Activated naive CD4-positive, alpha-beta T cell treated with anti-CD3 and anti-CD28 coated beads, Interleukin-2, amount 10 ng/mL, durations not matched to agents 7 days and 5 days (primary cell): ENCODE data around the gene SPDL1.

ENCODE experiments used
- CTCF ChIA-PET: fragments of 350-600 bp; sonication (Branson Sonifier 250); formaldehyde crosslinking; loops from one replicate; lab custom pipeline; 2021; ENCODE audit warnings: antibody characterized with exemption; lab: Charles Lee
- DNase-seq: peaks from one replicate; pipeline ENCODE4 v3.0.0-alpha.2; 2020
- H3K27ac Mint-ChIP-seq: one replicate; pipeline ENCODE4 v1.8.0; 2021; ENCODE audit warnings: mild to moderate bottlenecking, moderate library complexity, mixed read lengths
- H3K27me3 Mint-ChIP-seq: one replicate; pipeline ENCODE4 v1.8.0; 2021; ENCODE audit warnings: mild to moderate bottlenecking, mixed read lengths
- H3K36me3 Mint-ChIP-seq: one replicate; pipeline ENCODE4 v1.8.0; 2021; ENCODE audit warnings: mixed read lengths
- H3K4me1 Mint-ChIP-seq: one replicate; pipeline ENCODE4 v1.8.0; 2021; ENCODE audit warnings: mixed read lengths
- H3K4me3 Mint-ChIP-seq: one replicate; pipeline ENCODE4 v1.8.0; 2021; ENCODE audit warnings: mild to moderate bottlenecking, moderate library complexity, mixed read lengths
- H3K9me3 Mint-ChIP-seq: one replicate; pipeline ENCODE4 v1.8.0; 2021; ENCODE audit warnings: mixed read lengths

The SPDL1 gene

DNA sequence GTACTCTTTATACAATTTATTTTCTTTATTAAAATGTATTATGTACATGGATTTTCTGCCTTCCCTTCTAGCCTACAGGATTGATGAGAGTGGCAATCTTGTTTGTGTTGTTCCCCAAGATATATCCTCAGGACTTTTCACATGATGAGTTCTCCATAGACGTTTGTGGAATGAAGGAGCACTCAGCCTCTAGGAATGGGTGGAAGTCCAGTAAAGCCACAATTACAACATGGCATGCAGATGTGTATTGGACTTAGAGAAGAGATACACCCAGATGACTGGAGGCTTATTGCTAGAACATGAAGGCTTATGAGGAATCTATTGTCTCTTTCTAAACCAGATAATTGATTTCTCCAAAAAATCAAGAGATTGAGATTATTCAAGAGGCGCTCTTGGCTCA, 45.3 kb downstream of the SPDL1 start:
- DNase-seq = no peak
- H3K27ac Mint-ChIP-seq = no peak overlapping the region
- peaks cover 20% of the 10 kb centered on the region for H3K27me3 Mint-ChIP-seq
- no peaks in the 10 kb centered on the region for H3K9me3 Mint-ChIP-seq
- CTCF ChIA-PET = no interaction called here
- H3K4me1 Mint-ChIP-seq = peaks cover 9% of the 10 kb centered on the region
- no peak overlapping the region for H3K4me3 Mint-ChIP-seq
- no peaks in the 10 kb centered on the region for H3K36me3 Mint-ChIP-seq

DNA sequence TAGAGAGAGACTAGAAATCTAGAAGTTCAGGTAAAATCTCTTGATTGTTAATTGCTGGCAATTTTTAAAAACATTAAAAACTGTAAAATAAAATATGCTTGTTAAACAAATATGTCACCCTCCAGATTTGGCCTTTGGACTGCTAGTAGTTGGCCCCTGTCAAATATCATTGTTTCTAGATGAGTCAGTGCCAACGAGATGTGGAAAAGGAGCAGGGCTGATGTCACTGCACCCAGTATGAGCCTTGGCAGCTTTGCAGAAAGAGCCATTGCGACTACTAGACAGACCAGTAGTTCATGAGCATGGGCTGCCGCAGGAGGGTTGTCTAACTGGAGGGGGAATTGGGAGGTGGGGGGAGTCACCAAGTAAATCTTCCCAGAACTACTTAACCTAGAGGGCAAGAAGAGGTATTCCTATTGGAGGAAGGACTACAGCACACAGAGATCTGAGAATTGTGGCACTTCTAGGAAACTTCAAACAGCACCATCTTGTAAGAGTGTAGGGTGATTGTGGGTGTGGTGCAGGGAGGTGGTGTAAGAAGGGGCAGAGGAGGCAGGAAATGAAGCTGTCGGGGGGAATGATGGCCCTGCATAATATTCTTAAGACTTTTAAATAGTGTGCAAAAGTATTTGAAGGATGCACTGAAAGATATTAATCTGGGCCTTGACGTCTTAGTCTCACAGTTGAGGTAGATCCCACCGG, 46.4 kb downstream of the SPDL1 start:
- peaks cover 6% of the 10 kb centered on the region for H3K4me1 Mint-ChIP-seq
- CTCF ChIA-PET = no interaction called here

DNA sequence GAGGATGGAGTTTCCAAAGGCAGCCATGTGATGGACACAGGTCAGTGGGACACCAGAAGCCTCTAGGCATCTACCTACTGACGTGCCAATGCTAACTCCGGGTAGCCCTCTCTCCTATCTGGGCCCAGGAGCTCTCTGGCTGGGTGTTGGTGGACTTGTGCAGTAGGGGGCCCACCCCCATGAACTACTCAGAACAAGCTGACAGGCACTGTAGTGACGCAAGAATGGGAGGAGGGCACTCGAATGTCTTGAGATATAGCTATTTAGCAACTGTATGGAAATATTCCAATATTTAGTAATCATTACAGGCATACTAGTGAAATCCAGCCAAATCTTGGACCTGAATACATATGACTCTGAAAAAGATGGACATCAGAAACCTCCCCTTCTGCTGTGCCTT, 47.8 kb downstream of the SPDL1 start:
- DNase-seq = no peak
- CTCF ChIA-PET = no interaction called here
- no peak overlapping the region for H3K27ac Mint-ChIP-seq
- H3K27me3 Mint-ChIP-seq = peaks cover under 1% of the 10 kb centered on the region
- H3K4me1 Mint-ChIP-seq = peaks cover 12% of the 10 kb centered on the region
- H3K36me3 Mint-ChIP-seq = peaks cover 2% of the 10 kb centered on the region
- H3K9me3 Mint-ChIP-seq = peaks cover 3% of the 10 kb centered on the region
- no peak overlapping the region for H3K4me3 Mint-ChIP-seq

More for the DNA sequence above, 46.4 kb downstream of the SPDL1 start:
- H3K27me3 Mint-ChIP-seq = peaks cover 9% of the 10 kb centered on the region
- H3K9me3 Mint-ChIP-seq = peaks cover 3% of the 10 kb centered on the region
- H3K4me3 Mint-ChIP-seq = no peak overlapping the region
- H3K36me3 Mint-ChIP-seq = peaks cover 2% of the 10 kb centered on the region
- no peak overlapping the region for H3K27ac Mint-ChIP-seq
- DNase-seq = no peak

DNA sequence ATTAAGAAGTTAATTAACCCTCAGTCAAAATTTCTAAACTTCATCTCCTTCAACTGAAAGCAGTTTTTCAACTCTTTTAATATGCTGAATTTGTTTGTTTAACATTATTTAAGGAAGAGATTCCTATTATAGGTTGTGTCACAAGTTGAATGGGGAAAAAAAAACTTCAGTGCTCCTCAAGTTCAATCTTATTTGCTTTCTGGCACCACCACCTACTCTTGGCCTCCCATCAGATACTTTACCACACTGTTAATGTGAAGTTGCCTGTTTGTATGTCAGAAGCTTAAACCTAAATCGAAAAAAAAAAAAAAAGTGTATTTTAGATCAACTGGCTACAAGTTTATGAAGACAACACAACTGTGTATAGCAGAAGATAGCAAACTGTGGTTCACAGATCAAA, 49.4 kb downstream of the SPDL1 start:
- H3K27me3 Mint-ChIP-seq = no peaks in the 10 kb centered on the region
- H3K4me3 Mint-ChIP-seq = no peak overlapping the region
- H3K27ac Mint-ChIP-seq = no peak overlapping the region
- H3K9me3 Mint-ChIP-seq = peaks cover 3% of the 10 kb centered on the region
- peaks cover 7% of the 10 kb centered on the region for H3K36me3 Mint-ChIP-seq
- H3K4me1 Mint-ChIP-seq = peaks cover 21% of the 10 kb centered on the region
- CTCF ChIA-PET = no interaction called here
- DNase-seq = no peak

DNA sequence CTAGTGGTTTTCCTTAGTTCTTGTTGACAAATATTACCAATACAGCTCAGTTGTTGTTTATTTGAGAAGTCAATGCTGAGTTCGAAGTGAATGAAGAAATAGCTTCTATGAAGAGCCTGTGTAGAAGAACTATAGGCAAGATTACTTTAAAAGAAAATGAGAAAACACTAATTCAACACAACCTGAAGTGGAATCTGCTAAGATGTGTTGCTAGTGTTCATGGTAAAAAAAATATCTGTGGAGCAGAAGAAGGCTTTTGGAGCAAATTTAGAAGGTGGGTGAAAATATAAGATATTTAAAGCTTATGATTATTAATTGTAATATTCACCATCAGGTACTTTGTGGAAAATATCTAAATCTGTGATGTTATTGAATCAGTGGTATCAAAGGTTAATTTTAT, 51.0 kb downstream of the SPDL1 start:
- H3K27ac Mint-ChIP-seq = no peak overlapping the region
- H3K9me3 Mint-ChIP-seq = peaks cover 13% of the 10 kb centered on the region
- H3K4me1 Mint-ChIP-seq = peaks cover 35% of the 10 kb centered on the region
- peaks cover 24% of the 10 kb centered on the region for H3K36me3 Mint-ChIP-seq
- CTCF ChIA-PET = no interaction called here
- no peaks in the 10 kb centered on the region for H3K27me3 Mint-ChIP-seq
- no peak overlapping the region for H3K4me3 Mint-ChIP-seq
- no peak for DNase-seq

DNA sequence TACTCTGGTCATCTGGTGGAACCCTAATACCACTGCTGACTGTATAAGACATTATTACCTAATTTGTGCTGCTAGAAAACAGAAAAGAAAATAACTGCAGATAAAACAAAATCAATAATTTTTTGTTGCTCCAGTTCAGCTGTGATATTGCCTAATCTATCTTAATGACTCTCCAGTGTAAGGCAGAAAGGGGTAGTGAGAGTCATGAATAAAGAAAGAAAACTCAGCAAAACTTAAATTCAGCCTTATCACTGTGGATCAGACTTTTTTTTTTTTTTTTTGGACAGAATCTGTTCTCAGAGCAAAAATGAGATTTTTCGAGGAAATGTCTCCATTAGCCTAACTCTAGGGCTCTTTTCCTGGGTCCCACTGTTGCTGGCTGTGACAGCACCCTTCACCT, 52.4 kb downstream of the SPDL1 start:
- CTCF ChIA-PET = no interaction called here
- peak overlapping the region; percentile 86 for H3K4me3 Mint-ChIP-seq
- peaks cover 44% of the 10 kb centered on the region for H3K4me1 Mint-ChIP-seq
- H3K36me3 Mint-ChIP-seq = peaks cover 35% of the 10 kb centered on the region
- peak overlapping the region; percentile 92 for H3K27ac Mint-ChIP-seq
- no peak for DNase-seq
- H3K9me3 Mint-ChIP-seq = peaks cover 20% of the 10 kb centered on the region
- no peaks in the 10 kb centered on the region for H3K27me3 Mint-ChIP-seq

DNA sequence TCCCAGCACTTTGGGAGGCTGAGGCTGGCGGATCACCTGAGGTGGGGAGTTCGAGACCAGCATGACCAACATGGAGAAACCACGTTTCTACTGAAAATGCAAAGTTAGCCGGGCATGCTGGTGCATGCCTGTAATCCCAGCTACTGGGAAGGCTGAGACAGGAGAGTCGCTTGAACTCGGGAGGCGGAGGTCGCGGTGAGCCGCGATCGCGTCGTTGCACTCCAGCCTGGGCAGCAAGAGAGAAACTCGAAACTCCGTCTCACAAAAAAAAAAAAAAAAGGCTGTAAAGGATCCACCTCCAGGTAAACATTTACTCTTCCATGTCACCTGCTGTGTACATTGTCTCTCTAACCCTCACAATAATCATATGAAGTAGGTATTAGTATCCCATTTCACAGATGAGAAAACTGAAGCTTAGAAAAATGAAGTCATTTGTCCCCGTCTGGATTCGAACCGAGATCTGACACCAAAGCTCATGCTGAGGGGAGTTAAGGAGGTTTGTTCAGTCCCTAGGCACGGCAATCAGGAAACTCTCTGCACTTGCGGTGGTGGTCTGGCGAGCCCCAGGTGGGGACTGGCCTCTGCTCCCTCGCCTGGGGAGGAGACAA, 53.0 kb downstream of the SPDL1 start:
- peaks cover 20% of the 10 kb centered on the region for H3K9me3 Mint-ChIP-seq

DNA sequence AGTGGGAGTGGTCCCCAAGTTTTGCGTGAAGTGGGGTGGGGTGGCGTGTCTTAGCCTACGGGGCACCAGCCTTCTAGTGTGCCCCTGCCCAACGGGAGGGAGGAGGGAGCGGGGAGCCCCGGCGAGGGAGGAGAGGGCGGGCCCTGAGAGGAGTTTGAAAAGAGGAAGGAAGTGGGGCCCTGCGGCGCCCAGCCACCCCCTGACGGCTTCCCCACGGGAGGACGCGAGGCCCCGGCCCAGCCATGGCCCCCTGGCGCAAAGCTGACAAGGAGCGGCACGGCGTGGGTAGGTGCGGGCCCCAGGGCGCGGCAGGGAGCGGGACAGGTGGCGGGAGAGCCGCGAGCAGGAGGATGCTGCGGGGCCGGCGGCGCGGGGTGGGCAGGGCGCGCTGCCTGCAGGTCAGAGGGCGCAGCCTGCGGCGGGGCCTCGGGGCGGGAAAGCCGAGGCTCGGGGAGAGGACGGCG, 53.5 kb downstream of the SPDL1 start, which contains the start of gene DOCK2:
Gene DOCK2, plus strand, starts transcription at position 191 of the 464 bp plus-strand sequence. Its CDS starts 52 bp downstream, at position 243.
- CTCF ChIA-PET = interaction anchor here (1.1 to 2.0 kb wide), 3 partner anchors 11 to 56 kb away, joined by 4 to 14 read pairs (median 6); no protein-coding TSS in a partner anchor
- peaks cover 56% of the 10 kb centered on the region for H3K4me1 Mint-ChIP-seq
- H3K27me3 Mint-ChIP-seq = no peaks in the 10 kb centered on the region
- H3K4me3 Mint-ChIP-seq = peak within 1 kb of the TSS; percentile 86
- peak; percentile 86 for DNase-seq
- peak within 1 kb of the TSS; percentile 92 for H3K27ac Mint-ChIP-seq
- H3K36me3 Mint-ChIP-seq = peaks cover 46% of the 10 kb centered on the region
- peaks cover 20% of the 10 kb centered on the region for H3K9me3 Mint-ChIP-seq

More for the DNA sequence above, 53.0 kb downstream of the SPDL1 start:
- no peak for DNase-seq
- Mint-ChIP-seq H3K27ac (peak overlapping the region; percentile 92), H3K4me1 (peaks cover 50% of the 10 kb centered on the region), H3K4me3 (peak overlapping the region; percentile 86), H3K36me3 (peaks cover 42% of the 10 kb centered on the region), H3K27me3 (no peaks in the 10 kb centered on the region)
- CTCF ChIA-PET = interaction anchor here (2.0 kb wide), 1 partner anchor 11 kb away, joined by 14 read pairs; no protein-coding TSS in a partner anchor

DNA sequence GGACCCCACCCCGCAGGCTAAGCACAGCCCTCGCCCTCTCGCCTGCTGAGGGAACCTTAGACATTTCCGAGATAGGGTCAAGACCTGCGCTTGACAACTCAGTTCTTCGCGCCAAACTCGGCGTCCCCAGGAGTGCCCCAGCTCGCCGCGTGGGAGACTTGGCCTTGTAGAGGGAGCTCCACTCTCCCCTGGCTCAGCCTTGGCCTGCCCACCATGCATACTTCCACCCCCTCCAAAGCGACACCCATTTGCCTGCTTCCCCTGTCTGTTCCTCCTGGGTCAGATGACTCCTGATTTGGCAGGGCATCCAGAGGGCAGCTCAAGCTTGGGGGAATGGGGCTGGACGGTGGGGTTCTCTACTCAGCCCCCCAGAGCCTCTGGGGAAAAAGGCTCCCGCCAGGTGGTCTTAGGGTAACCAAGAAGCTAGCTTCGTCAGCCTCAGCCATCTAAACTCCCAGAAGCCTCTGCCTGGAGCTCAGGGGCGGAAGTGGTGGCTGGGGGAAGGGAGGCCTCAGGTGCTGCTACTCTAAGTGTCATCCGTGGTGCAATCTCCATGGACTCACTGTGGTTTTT, 54.1 kb downstream of the SPDL1 start:
- H3K9me3 Mint-ChIP-seq = peaks cover 20% of the 10 kb centered on the region
- peaks cover 47% of the 10 kb centered on the region for H3K36me3 Mint-ChIP-seq
- H3K4me1 Mint-ChIP-seq = peaks cover 57% of the 10 kb centered on the region
- peak overlapping the region; percentile 86 for H3K4me3 Mint-ChIP-seq
- H3K27ac Mint-ChIP-seq = peak overlapping the region; percentile 92
- H3K27me3 Mint-ChIP-seq = no peaks in the 10 kb centered on the region
- CTCF ChIA-PET = interaction anchor here (1.1 to 2.0 kb wide), 3 partner anchors 10 to 57 kb away, joined by 4 to 14 read pairs (median 6); no protein-coding TSS in a partner anchor
- peak; percentile 88 for DNase-seq

DNA sequence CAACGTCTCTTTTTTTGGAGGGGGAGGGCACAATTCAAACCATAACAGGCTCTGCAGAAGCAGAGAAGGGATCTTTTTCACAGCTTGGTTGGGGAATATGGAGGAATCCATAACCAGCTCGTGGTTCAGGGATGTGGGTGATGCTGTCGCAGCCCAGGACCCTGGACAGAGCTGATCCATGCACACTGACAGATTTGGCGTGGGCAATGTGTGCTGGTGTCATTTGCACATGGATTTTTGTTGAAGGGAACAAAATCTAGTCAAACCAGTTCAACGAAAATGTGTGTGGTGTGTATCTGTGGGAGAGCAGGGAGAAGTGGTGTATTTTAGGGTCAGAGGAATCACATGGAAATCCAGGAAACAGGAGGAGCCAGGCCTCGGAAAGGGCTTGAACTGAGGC, 57.7 kb downstream of the SPDL1 start:
- Mint-ChIP-seq H3K9me3 (peaks cover 17% of the 10 kb centered on the region), H3K4me1 (peaks cover 76% of the 10 kb centered on the region), H3K4me3 (no peak overlapping the region), H3K36me3 (peaks cover 66% of the 10 kb centered on the region), H3K27ac (no peak overlapping the region), H3K27me3 (no peaks in the 10 kb centered on the region)
- DNase-seq = no peak
- CTCF ChIA-PET = interaction anchor here (1.3 kb wide), 1 partner anchor 9 kb away, joined by 3 read pairs; no protein-coding TSS in a partner anchor

DNA sequence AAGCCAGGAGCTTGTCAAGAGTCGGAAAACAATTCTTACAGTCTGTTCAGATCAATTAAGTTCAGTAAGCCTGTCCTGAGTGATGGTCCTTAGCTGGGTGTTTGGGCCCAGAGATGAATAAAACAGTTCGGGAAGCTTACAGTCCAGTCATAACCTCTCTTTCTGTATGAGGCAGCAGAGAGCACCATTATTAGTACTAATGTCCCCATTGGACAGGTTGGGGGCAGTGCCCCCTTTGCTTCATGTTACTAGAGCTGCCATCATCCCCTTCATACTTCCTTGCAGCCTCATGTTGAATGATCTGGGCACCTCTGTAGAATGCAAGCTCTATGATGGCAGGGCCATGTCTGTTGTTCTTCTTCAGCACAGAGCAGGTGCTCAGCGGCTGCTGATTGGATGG, 63.3 kb downstream of the SPDL1 start:
- H3K27ac Mint-ChIP-seq = peak overlapping the region; percentile 71
- no peaks in the 10 kb centered on the region for H3K9me3 Mint-ChIP-seq
- H3K36me3 Mint-ChIP-seq = peaks cover 67% of the 10 kb centered on the region
- CTCF ChIA-PET = interaction anchor here (3.3 kb wide), 1 partner anchor 9 kb away, joined by 14 read pairs; the partner anchor contains the start of gene DOCK2
- H3K4me1 Mint-ChIP-seq = peaks cover 83% of the 10 kb centered on the region
- H3K4me3 Mint-ChIP-seq = no peak overlapping the region
- H3K27me3 Mint-ChIP-seq = no peaks in the 10 kb centered on the region
- no peak for DNase-seq

DNA sequence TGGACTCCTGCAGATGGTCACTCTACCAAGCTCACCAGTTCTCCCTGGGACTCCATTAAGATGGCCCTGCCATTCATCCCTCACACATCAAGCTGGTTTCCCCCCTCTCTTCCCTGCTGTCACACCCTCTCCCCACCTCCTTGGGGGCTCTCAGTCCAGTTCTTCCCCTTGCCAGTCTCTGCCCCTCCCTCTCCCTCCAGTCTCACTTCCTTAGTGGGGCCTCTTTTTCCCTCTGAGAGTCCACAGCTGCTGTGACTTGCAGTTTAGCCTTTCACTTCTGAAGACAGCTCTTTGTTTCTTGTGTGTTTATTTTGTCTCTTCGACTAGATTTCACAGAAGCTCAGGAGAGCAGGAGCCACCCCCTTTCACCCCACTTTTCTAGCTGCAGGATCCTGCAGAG, 64.0 kb downstream of the SPDL1 start:
- Mint-ChIP-seq H3K27ac (peak overlapping the region; percentile 73), H3K4me3 (no peak overlapping the region), H3K4me1 (peaks cover 86% of the 10 kb centered on the region), H3K36me3 (peaks cover 69% of the 10 kb centered on the region), H3K27me3 (no peaks in the 10 kb centered on the region), H3K9me3 (no peaks in the 10 kb centered on the region)
- no peak for DNase-seq
- CTCF ChIA-PET = interaction anchor here (3.3 kb wide), 1 partner anchor 10 kb away, joined by 14 read pairs; the partner anchor contains the start of gene DOCK2

DNA sequence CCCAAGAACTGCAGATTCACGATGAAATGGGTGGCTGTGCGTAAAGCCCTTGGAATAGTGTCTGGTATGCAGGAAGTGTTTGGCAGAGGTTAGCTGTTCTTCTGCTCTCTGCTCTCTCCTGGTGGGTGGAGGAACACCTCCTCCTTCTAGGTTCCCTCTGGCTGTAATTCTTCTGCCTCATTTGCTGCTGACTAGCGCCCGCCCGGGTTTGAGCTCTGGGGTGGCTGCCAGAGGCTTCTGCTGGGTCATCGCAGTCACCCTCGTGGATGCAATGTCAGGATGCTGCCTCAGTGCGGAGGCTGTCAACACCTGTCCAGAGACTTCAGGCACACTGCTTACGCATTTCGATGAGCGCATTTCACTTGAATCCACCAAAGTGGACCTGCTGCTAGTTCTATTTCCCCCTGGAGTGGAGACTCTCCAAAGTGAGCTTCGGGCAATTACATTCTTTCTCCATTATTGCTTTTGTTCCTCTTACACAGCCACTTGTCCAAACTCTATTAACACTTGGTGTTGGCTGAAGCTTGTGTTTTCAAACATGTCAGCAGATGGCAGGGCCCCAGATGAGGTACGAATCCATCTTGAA, 65.2 kb downstream of the SPDL1 start:
- DNase-seq = no peak
- CTCF ChIA-PET = interaction anchor here (3.3 kb wide), 1 partner anchor 11 kb away, joined by 14 read pairs; the partner anchor contains the start of gene DOCK2
- H3K4me1 Mint-ChIP-seq = peaks cover 93% of the 10 kb centered on the region
- H3K36me3 Mint-ChIP-seq = peaks cover 76% of the 10 kb centered on the region
- no peaks in the 10 kb centered on the region for H3K9me3 Mint-ChIP-seq
- H3K4me3 Mint-ChIP-seq = no peak overlapping the region
- no peaks in the 10 kb centered on the region for H3K27me3 Mint-ChIP-seq
- peak overlapping the region; percentile 93 for H3K27ac Mint-ChIP-seq

DNA sequence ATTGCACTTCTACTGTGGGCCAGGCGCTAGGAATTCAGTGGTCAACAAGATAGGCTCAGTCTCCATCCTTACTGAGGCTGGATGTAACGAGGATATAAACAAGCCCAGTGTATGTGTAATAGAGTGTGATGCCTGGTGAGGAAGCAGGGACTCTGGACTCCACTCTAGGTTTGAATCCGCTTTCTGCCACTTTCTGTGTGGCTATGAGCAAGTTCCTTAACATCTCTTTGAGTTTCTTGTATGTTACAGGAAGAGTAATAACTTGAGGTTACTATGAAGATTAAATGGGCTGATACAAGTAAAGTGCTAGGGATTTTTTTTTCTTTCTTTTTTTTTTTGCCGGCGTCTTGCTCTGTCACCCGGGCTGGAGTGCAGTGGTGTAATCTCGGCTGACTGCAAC, 65.9 kb downstream of the SPDL1 start:
- Mint-ChIP-seq H3K9me3 (no peaks in the 10 kb centered on the region), H3K36me3 (peaks cover 77% of the 10 kb centered on the region), H3K4me1 (peaks cover 96% of the 10 kb centered on the region), H3K27ac (peak overlapping the region; percentile 93), H3K27me3 (no peaks in the 10 kb centered on the region), H3K4me3 (peak overlapping the region; percentile 9)
- no peak for DNase-seq
- CTCF ChIA-PET = interaction anchor here (3.3 kb wide), 1 partner anchor 12 kb away, joined by 14 read pairs; the partner anchor contains the start of gene DOCK2
